MM.1S (cell line): ENCODE results near the gene FGF21.

Source experiments
- DNase-seq: peaks from one replicate; pipeline ENCODE4 v3.0.0-alpha.2; 2015
- H2AFZ ChIP-seq: fragments of 300-600 bp; sonication (generic); 2 replicates; pipeline ENCODE4 v1.6.0; 2016; ENCODE audit warnings: antibody characterized with exemption, low read length
- H3F3A ChIP-seq: fragments of 300-600 bp; sonication (generic); 2 replicates; pipeline ENCODE4 v1.6.1; 2016; ENCODE audit warnings: mild to moderate bottlenecking, antibody characterized with exemption, low read length, moderate library complexity, mixed read lengths; ENCODE audit not compliant: insufficient read depth
- H3K27ac ChIP-seq: fragments of 300-600 bp; sonication (generic); 2 replicates; pipeline ENCODE4 v1.5.1; 2016; ENCODE audit warnings: mild to moderate bottlenecking, low read length
- H3K27me3 ChIP-seq: fragments of 300-600 bp; sonication (generic); replicated peaks from 2 replicates; pipeline ENCODE4 v1.6.0; 2016; ENCODE audit warnings: low read length; ENCODE audit not compliant: insufficient read depth
- H3K36me3 ChIP-seq: fragments of 300-600 bp; sonication (generic); replicated peaks from 2 replicates; pipeline ENCODE4 v1.6.1; 2016; ENCODE audit warnings: mild to moderate bottlenecking, low read length, mixed read lengths; ENCODE audit not compliant: insufficient read depth
- H3K4me1 ChIP-seq: fragments of 300-600 bp; sonication (generic); 2 replicates; pipeline ENCODE4 v1.6.1; 2016; ENCODE audit warnings: low read length, mixed read lengths
- H3K4me2 ChIP-seq: fragments of 300-600 bp; sonication (generic); 2 replicates; pipeline ENCODE4 v1.6.0; 2016; ENCODE audit warnings: low read depth, low read length
- H3K4me3 ChIP-seq: fragments of 300-600 bp; sonication (generic); 2 replicates; pipeline ENCODE4 v1.5.1; 2016; ENCODE audit warnings: low read length, mixed read lengths
- H3K79me2 ChIP-seq: fragments of 300-600 bp; sonication (generic); 2 replicates; pipeline ENCODE4 v1.6.1; 2016; ENCODE audit warnings: mixed run types, low read length, mixed read lengths
- H3K9ac ChIP-seq: fragments of 300-600 bp; sonication (generic); 2 replicates; pipeline ENCODE4 v1.6.1; 2016; ENCODE audit warnings: low read length, mixed read lengths
- H3K9me2 ChIP-seq: fragments of 300-600 bp; sonication (generic); replicated peaks from 2 replicates; pipeline ENCODE4 v1.6.1; 2016; ENCODE audit warnings: mild to moderate bottlenecking, low read length, mixed read lengths; ENCODE audit not compliant: insufficient read depth
- H3K9me3 ChIP-seq: fragments of 300-600 bp; sonication (generic); replicated peaks from 2 replicates; pipeline ENCODE4 v1.6.1; 2016; ENCODE audit warnings: mild to moderate bottlenecking, low read length, mixed read lengths; ENCODE audit not compliant: insufficient read depth
- H4K20me1 ChIP-seq: fragments of 300-600 bp; sonication (generic); 2 replicates; pipeline ENCODE4 v1.6.1; 2016; ENCODE audit warnings: mild to moderate bottlenecking, low read length, moderate library complexity, mixed read lengths; ENCODE audit not compliant: insufficient read depth
- EZH2 ChIP-seq: fragments of 300-600 bp; sonication (generic); optimal IDR thresholded peaks from 2 replicates; pipeline ENCODE3; 2017; ENCODE audit warnings: low read depth, mild to moderate bottlenecking, antibody characterized with exemption, low read length, mixed read lengths
- EZH2phosphoT487 ChIP-seq: fragments of 300-600 bp; sonication (generic); IDR thresholded peaks from 2 replicates; pipeline ENCODE4 v1.6.1; 2018; ENCODE audit warnings: antibody characterized with exemption, low read length
- TF ChIP-seq, protein P1 (sequence below): fragments of 300-600 bp; sonication (generic); IDR thresholded peaks from 2 replicates; pipeline ENCODE4 v1.5.1; 2016; ENCODE audit warnings: antibody characterized with exemption, low read length, mixed read lengths

The FGF21 gene

DNA sequence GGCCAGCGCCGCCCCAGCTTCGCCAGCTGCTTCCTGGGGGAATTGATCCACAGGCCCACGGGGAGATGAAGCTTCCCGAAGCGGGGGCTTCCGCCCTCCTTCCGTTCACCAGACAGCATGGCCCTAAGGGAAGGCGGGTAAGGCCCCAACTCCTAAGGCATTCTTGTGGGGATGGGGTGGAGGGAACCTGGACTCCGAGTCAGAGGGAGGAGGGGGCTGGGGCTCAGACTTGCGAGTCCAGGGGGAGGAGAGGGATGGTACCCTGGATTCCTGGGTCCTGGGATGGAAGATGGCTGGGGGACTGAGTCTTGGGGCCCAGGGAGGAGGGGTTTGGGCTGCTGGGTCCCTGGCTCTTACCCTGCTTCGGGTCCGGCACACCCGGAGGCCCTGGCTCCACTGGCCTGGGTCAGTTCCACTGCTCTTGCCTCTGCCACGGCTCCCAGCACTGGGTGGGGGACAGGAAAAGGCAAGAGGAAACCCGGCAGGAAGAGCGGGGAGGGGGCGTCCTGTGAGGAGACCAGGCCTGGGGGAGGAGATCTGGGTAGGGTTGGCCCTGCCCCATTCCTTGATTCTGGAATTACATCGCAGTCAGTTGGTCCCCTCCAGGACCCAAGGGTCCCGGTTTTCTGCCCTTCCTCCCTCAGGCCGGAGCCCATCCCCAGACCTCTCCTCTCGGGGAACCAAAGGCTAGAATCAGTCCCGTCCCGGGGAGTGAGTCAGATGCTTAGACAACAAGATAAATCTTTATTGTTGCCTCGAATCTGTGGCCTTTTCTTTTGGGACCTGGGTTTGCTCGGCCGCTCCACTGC, 15.0 kb upstream of the FGF21 start, which contains the start of gene RASIP1:
Gene RASIP1 (minus strand): TSS at position 447 of the 809 bp plus-strand sequence. CDS start 328 bp downstream, at position 119.
- Histone ChIP-seq H2AFZ (no peak within 1 kb of the TSS), H3K27ac (no peak within 1 kb of the TSS), H3K36me3 (no peaks in the 10 kb centered on the region), H4K20me1 (no peaks in the 10 kb centered on the region), H3K4me2 (no peak within 1 kb of the TSS), H3K4me1 (no peaks in the 10 kb centered on the region), H3K9me2 (no peaks in the 10 kb centered on the region), H3K9ac (no peak within 1 kb of the TSS), H3K4me3 (no peak within 1 kb of the TSS), H3K9me3 (no peaks in the 10 kb centered on the region), H3F3A (no peaks in the 10 kb centered on the region), H3K79me2 (no peaks in the 10 kb centered on the region), H3K27me3 (peaks cover 63% of the 10 kb centered on the region)
- DNase-seq = no peak
- TF ChIP-seq EZH2phosphoT487 (no peak), EZH2 (no peak)
- TF ChIP-seq, protein P1, sequence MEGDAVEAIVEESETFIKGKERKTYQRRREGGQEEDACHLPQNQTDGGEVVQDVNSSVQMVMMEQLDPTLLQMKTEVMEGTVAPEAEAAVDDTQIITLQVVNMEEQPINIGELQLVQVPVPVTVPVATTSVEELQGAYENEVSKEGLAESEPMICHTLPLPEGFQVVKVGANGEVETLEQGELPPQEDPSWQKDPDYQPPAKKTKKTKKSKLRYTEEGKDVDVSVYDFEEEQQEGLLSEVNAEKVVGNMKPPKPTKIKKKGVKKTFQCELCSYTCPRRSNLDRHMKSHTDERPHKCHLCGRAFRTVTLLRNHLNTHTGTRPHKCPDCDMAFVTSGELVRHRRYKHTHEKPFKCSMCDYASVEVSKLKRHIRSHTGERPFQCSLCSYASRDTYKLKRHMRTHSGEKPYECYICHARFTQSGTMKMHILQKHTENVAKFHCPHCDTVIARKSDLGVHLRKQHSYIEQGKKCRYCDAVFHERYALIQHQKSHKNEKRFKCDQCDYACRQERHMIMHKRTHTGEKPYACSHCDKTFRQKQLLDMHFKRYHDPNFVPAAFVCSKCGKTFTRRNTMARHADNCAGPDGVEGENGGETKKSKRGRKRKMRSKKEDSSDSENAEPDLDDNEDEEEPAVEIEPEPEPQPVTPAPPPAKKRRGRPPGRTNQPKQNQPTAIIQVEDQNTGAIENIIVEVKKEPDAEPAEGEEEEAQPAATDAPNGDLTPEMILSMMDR = no peak

DNA sequence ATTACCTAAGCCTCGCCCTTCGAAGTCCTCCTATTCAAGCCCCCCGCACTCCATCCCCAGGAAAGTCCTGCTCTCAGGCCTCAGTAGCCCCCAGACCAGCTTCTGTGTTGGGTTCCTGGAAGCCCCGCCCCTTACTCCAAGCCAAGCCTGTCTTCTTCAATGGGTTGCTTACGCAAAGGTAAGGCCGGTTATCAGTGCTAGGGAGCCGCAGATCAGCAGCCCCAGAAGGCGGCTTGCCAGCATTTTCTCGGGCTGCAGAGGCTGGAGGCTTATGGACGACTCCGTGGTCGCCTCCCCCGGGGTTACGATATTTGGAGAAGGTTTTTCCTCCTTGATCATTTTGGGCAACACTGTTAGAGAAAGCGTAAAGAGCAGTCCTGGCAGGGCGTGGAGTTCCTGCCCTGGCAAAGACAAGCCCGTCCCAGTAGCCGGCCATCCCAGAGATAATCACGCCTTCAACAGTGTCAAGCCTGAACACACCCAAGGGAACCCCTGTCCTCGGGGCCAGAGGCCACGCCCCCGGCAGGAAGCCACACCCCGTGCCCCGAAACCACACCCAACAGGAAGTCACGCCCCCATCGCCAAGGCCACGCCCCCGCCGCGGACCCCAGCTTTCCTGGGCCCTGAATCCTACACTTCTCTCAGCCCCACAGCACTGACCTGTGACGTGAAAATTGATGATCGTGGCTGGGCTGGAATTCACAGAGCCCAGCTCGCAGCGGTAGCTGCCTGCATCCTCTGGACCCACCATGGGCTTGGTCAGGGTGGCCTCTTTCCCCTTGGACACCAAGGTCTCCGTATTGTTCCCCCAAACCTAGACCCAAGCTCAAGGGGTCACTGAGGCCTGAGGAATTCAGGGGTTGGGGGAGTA, 14.0 kb upstream of the FGF21 start:
- H3K4me1 ChIP-seq = no peaks in the 10 kb centered on the region
- no peaks in the 10 kb centered on the region for H4K20me1 ChIP-seq
- H3K27ac ChIP-seq = no peak overlapping the region
- H2AFZ ChIP-seq = no peak overlapping the region
- H3F3A ChIP-seq = no peaks in the 10 kb centered on the region
- no peaks in the 10 kb centered on the region for H3K79me2 ChIP-seq
- peaks cover 69% of the 10 kb centered on the region for H3K27me3 ChIP-seq
- H3K4me2 ChIP-seq = no peak overlapping the region
- H3K9me3 ChIP-seq = no peaks in the 10 kb centered on the region
- H3K9me2 ChIP-seq = no peaks in the 10 kb centered on the region
- H3K36me3 ChIP-seq = no peaks in the 10 kb centered on the region
- TF ChIP-seq, protein P1 = no peak
- TF ChIP-seq EZH2 = no peak
- no peak for TF ChIP-seq EZH2phosphoT487
- DNase-seq = no peak
- H3K4me3 ChIP-seq = no peak overlapping the region
- H3K9ac ChIP-seq = no peak overlapping the region

DNA sequence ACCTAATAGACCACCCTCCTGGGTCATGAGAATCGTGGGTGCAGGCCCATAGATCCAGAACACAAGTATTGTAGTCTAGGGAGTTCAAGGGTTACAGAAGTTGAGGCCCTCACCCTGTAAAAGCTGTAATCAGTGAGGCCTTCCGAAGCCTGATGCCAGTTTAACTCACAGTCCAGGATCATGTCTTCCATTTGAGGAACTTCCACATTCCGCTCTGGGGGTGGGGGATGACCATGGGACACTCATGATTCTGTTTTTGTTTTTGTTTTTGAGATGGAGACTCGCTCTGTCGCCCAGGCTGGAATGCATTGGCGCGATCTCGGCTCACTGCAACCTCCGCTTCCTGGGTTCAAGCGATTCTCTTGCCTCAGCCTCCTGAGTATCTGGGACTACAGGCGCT, 13.2 kb upstream of the FGF21 start:
- DNase-seq = no peak
- peaks cover 70% of the 10 kb centered on the region for H3K27me3 ChIP-seq
- no peaks in the 10 kb centered on the region for H4K20me1 ChIP-seq
- no peaks in the 10 kb centered on the region for H3K9me2 ChIP-seq
- no peaks in the 10 kb centered on the region for H3F3A ChIP-seq
- no peaks in the 10 kb centered on the region for H3K36me3 ChIP-seq
- H3K4me1 ChIP-seq = no peaks in the 10 kb centered on the region
- no peak overlapping the region for H3K4me2 ChIP-seq
- TF ChIP-seq EZH2phosphoT487 (no peak), EZH2 (no peak)
- TF ChIP-seq, protein P1 = no peak
- no peak overlapping the region for H2AFZ ChIP-seq
- no peak overlapping the region for H3K27ac ChIP-seq
- no peak overlapping the region for H3K9ac ChIP-seq
- H3K9me3 ChIP-seq = no peaks in the 10 kb centered on the region
- no peak overlapping the region for H3K4me3 ChIP-seq
- no peaks in the 10 kb centered on the region for H3K79me2 ChIP-seq
